Measurements from ENCODE around the gene POLDIP2. TPM values are rescaled to one million over a fixed set of nuclear protein-coding genes. Genes with fewer than 3 reads are reported as not detected.

POLDIP2 gene
- total and polyA plus RNA-seq, 10 of the 15 experiments (the other 5 are each of a cell fraction or from before 2014, with no cell fraction given) = 22.8 to 196 (median 121) TPM

- FAIRE-seq (peak; percentile 18), ATAC-seq (no peak), DNase-seq (ENCODE audit: low read depth, low spot score) (no peak)
- WGBS (ENCODE audit: insufficient coverage, insufficient replicate concordance, low lambda C conversion rate, missing lambda C conversion rate) = 32% methylated on average over 9 of the region's 9 CpGs
- peaks cover 3% of the 10 kb centered on the region for H3K4me1 ChIP-seq (ENCODE audit: control insufficient read depth, insufficient read depth, low read length)
- H3K36me3 ChIP-seq (ENCODE audit: control insufficient read depth in 2 of 2, insufficient read depth in 2 of 2, low read length in 1 of 2) = no peaks in the 10 kb centered on the region
- H2AFZ ChIP-seq (ENCODE audit: control insufficient read depth, low read depth, low read length) = peak overlapping the region; percentile 87
- POLR2A ChIA-PET = no interaction called here
- no peaks in the 10 kb centered on the region for H3K79me2 ChIP-seq (ENCODE audit: control insufficient read depth, insufficient read depth, low read length)
- CTCF ChIA-PET = interaction anchor here (1.4 to 4.0 kb wide), 2 partner anchors 9 to 135 kb away, joined by 3 to 19 read pairs; no protein-coding TSS in a partner anchor
- peak overlapping the region; percentile 72; the same call in 1 of the 2 replicates for H3K9ac ChIP-seq (ENCODE audit: control insufficient read depth, insufficient read depth, low read length)
- SMC1A ChIA-PET (ENCODE audit: uncharacterized antibody, unreplicated experiment) = interaction anchor here (1.2 kb wide), 1 partner anchor 26 kb away, joined by 3 read pairs; no protein-coding TSS in a partner anchor
- TF ChIP-seq BACH1 (IDR thresholded peaks at IDR 0.05; ENCODE audit: borderline replicate concordance) (no peak), CBX5 (IDR thresholded peaks at IDR 0.05; ENCODE audit: low read depth) (no peak)
- BruUV-seq (replicated peaks) = no TSS peak
- H3K4me3 ChIP-seq = peak overlapping the region; percentile 75
- in situ Hi-C loops (cut with MboI) (no loop called here), intact Hi-C loops (cut with micrococcal nuclease; ENCODE audit: unreplicated experiment) (no loop called here)
- H3K4me2 ChIP-seq (ENCODE audit: control insufficient read depth, insufficient read depth) = peak overlapping the region; percentile 80
- no peak overlapping the region for H3K27ac ChIP-seq (ENCODE audit: control insufficient read depth, insufficient read depth)
- RAD21 ChIA-PET (ENCODE audit: unreplicated experiment) = no interaction called here
- H3K9me3 ChIP-seq (replicated peaks; ENCODE audit: control insufficient read depth, insufficient read depth, low read length) = no peaks in the 10 kb centered on the region
- no peaks in the 10 kb centered on the region for H3K27me3 ChIP-seq (replicated peaks in 1 of 2; ENCODE audit: control insufficient read depth in 2 of 2, insufficient read depth in 2 of 2, low read length in 1 of 2)
- no peaks in the 10 kb centered on the region for H4K20me1 ChIP-seq (ENCODE audit: control insufficient read depth, insufficient read depth)
Observed at GRCh38 chr17:28406473-28406814, 49.1 kb upstream of the POLDIP2 start.

GRCh38 chr17:28405632-28406472 lies 48.5 kb upstream of the POLDIP2 start, which contains the start of gene SLC46A1:
TSS of gene SLC46A1 (minus strand) at chr17:28406212. CDS start at chr17:28406114, 98 bp downstream.
- FAIRE-seq (no peak), ATAC-seq (peak; percentile 95), DNase-seq (ENCODE audit: low read depth, low spot score) (no peak)
- ChIA-PET POLR2A (interaction anchor here (0.7 kb wide), 1 partner anchor 37 kb away, joined by 3 read pairs; no protein-coding TSS in a partner anchor), SMC1A (ENCODE audit: uncharacterized antibody, unreplicated experiment) (interaction anchor here (1.2 kb wide), 1 partner anchor 26 kb away, joined by 3 read pairs; no protein-coding TSS in a partner anchor), CTCF (interaction anchor here (1.1 to 4.0 kb wide), 3 partner anchors 10 to 600 kb away, joined by 3 to 19 read pairs (median 4); no protein-coding TSS in a partner anchor), RAD21 (ENCODE audit: unreplicated experiment) (no interaction called here)
- Histone ChIP-seq H3K9me3 (replicated peaks; ENCODE audit: control insufficient read depth, insufficient read depth, low read length) (no peaks in the 10 kb centered on the region), H4K20me1 (ENCODE audit: control insufficient read depth, insufficient read depth) (no peaks in the 10 kb centered on the region), H3K4me2 (ENCODE audit: control insufficient read depth, insufficient read depth) (peak within 1 kb of the TSS; percentile 80), H3K27ac (ENCODE audit: control insufficient read depth, insufficient read depth) (peak within 1 kb of the TSS; percentile 37; the same call in 1 of the 2 replicates), H3K4me3 (peak within 1 kb of the TSS; percentile 75), H2AFZ (ENCODE audit: control insufficient read depth, low read depth, low read length) (peak within 1 kb of the TSS; percentile 87), H3K27me3 (replicated peaks in 1 of 2; ENCODE audit: control insufficient read depth in 2 of 2, insufficient read depth in 2 of 2, low read length in 1 of 2) (no peaks in the 10 kb centered on the region), H3K4me1 (ENCODE audit: control insufficient read depth, insufficient read depth, low read length) (peaks cover 3% of the 10 kb centered on the region), H3K9ac (ENCODE audit: control insufficient read depth, insufficient read depth, low read length) (peak within 1 kb of the TSS; percentile 72), H3K36me3 (ENCODE audit: control insufficient read depth in 2 of 2, insufficient read depth in 2 of 2, low read length in 1 of 2) (no peaks in the 10 kb centered on the region), H3K79me2 (ENCODE audit: control insufficient read depth, insufficient read depth, low read length) (no peaks in the 10 kb centered on the region)
- intact Hi-C loops (cut with micrococcal nuclease; ENCODE audit: unreplicated experiment) = no loop called here
- 1% methylated on average over 65 of the region's 70 CpGs for WGBS (ENCODE audit: insufficient coverage, insufficient replicate concordance, low lambda C conversion rate, missing lambda C conversion rate)
- BruUV-seq (replicated peaks) = no TSS peak
- in situ Hi-C loops (cut with MboI) = no loop called here
- no peak for TF ChIP-seq REST (IDR thresholded peaks at IDR 0.05; ENCODE audit: low read depth, low read length)
- TF ChIP-seq CREB1 (IDR thresholded peaks at IDR 0.05; ENCODE audit: low read depth) = no peak
- no peak for TF ChIP-seq MEF2A (IDR thresholded peaks at IDR 0.05; ENCODE audit: insufficient read depth, low read depth, low read length)
- TF ChIP-seq USF1 (IDR thresholded peaks at IDR 0.05; ENCODE audit: borderline replicate concordance, extremely low read length, insufficient read depth, low read depth, low read length) = no peak
- TF ChIP-seq IRF3 (IDR thresholded peaks at IDR 0.05) = no peak
- TF ChIP-seq POLR2A (IDR thresholded peaks at IDR 0.05; ENCODE audit: low read depth, low read length) = peak; percentile 69
- TF ChIP-seq ZZZ3 (IDR thresholded peaks at IDR 0.05; ENCODE audit: control insufficient read depth, insufficient read length, low read depth) = no peak
- no peak for TF ChIP-seq ZSCAN29 (IDR thresholded peaks at IDR 0.05)
- no peak for TF ChIP-seq TCF12 (IDR thresholded peaks at IDR 0.05; ENCODE audit: low read depth, low read length)

Measured in GM12878 (cell line).